Measurements from ENCODE around the gene LRRC43.

DNA sequence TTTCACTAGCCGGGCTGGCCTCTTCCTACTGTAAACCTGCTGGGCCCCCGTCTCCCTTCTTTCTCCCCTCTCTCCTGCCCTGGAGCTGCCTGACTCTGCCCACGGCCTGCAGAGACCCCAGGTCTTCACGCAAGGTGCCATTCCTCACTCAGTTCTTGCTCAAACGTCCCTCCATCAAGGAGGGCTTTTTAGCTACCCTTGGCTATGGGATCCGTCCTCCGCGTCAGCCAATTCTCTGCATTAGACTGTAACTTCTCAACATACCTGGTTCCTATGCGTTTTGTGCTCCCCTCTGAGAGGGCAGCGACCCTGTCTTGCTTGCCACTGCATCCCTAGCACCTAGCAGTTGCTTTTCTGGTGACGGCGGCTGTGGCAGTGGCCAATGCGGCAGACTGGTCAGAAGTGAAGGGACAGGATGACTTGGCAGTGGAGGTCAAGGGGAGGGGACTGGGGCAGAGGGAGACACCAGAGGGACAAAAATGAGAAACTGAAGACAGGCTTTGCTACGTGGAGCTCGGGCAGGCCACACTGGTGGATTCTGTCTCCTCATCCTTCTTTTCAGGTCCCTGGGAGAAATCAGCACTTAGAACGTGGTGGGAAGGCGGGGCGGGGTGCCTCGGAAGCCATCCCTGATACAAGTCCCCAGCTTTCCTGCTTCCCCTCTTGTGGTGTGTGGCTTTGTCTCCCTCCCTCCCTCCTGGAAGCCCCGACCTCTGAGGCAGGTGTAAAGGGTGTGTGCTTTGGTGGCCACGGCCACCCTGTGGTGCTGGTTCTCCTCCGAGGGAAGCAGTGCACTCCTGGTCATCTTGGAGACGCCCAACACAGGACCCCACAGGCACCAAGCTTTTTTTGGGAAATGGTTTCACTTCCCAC lies 22.4 kb downstream of the LRRC43 start:
- TF ChIP-seq RFX5 (IDR thresholded peaks at IDR 0.05; ENCODE audit: low read depth, low read length) (no peak), CTCF (conservative IDR thresholded peaks at IDR 0.05; ENCODE audit: low read depth, low read length) (no peak), POLR2A (IDR thresholded peaks at IDR 0.05; ENCODE audit: low read depth, low read length) (no peak), MAZ (IDR thresholded peaks at IDR 0.05; ENCODE audit: borderline replicate concordance, low read depth, low read length) (no peak), MXI1 (IDR thresholded peaks at IDR 0.05; ENCODE audit: borderline replicate concordance, low read depth, low read length) (no peak), RCOR1 (IDR thresholded peaks at IDR 0.05; ENCODE audit: insufficient replicate concordance, low read length) (no peak), CHD1 (IDR thresholded peaks at IDR 0.05; ENCODE audit: low read depth, low read length) (no peak), ELK1 (IDR thresholded peaks at IDR 0.05; ENCODE audit: borderline replicate concordance, low read depth, low read length) (no peak), CEBPB (IDR thresholded peaks at IDR 0.05; ENCODE audit: low read depth, low read length) (no peak), RAD21 (IDR thresholded peaks at IDR 0.05; ENCODE audit: low read length) (no peak), FOS (IDR thresholded peaks at IDR 0.05; ENCODE audit: low read depth, low read length) (no peak)
- TF ChIP-seq, protein P1, sequence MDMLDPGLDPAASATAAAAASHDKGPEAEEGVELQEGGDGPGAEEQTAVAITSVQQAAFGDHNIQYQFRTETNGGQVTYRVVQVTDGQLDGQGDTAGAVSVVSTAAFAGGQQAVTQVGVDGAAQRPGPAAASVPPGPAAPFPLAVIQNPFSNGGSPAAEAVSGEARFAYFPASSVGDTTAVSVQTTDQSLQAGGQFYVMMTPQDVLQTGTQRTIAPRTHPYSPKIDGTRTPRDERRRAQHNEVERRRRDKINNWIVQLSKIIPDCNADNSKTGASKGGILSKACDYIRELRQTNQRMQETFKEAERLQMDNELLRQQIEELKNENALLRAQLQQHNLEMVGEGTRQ (IDR thresholded peaks at IDR 0.05; ENCODE audit: low read depth, low read length), result no peak

Data from IMR-90 (cell line).